Hepatic stellate cell (primary cell): ENCODE measurements around the gene FAM110A.
"Not testable (repeated sequence)": the region's sequence is repeated elsewhere in the genome, so short reads cannot be mapped to it uniquely, and the experiment has no call there.

ENCODE experiments used
- DNase-seq: peaks from one replicate; pipeline ENCODE4 v3.0.0; 2011; ENCODE audit warnings: low spot score

The FAM110A gene

GRCh38 chr20:833450-834150 is at the start of gene FAM110A:
Gene FAM110A, plus strand, starts transcription at chr20:833715. Its CDS starts 11,090 bp downstream, at chr20:844805.
- peak; percentile 96 for DNase-seq

- DNase-seq = no peak
Observed at GRCh38 chr20:787825-788224, 45.7 kb upstream of the FAM110A start.

- no peak for DNase-seq
Observed at GRCh38 chr20:791056-791455, 42.5 kb upstream of the FAM110A start.

GRCh38 chr20:792248-792647 is 41.3 kb upstream of the FAM110A start:
- DNase-seq = no peak

- DNase-seq = no peak
Observed at GRCh38 chr20:796921-797320, 36.6 kb upstream of the FAM110A start.

- not testable (repeated sequence) for DNase-seq
Observed at GRCh38 chr20:798746-799145, 34.8 kb upstream of the FAM110A start.

GRCh38 chr20:800026-800425 is 33.5 kb upstream of the FAM110A start:
- not testable (repeated sequence) for DNase-seq

- DNase-seq = no peak
Observed at GRCh38 chr20:801678-802077, 31.8 kb upstream of the FAM110A start.

GRCh38 chr20:805713-806112 is 27.8 kb upstream of the FAM110A start:
- no peak for DNase-seq

GRCh38 chr20:811776-812434 is 21.6 kb upstream of the FAM110A start:
- DNase-seq = not testable (repeated sequence)

- DNase-seq = not testable (repeated sequence)
Observed at GRCh38 chr20:812435-812814, 21.1 kb upstream of the FAM110A start.

- DNase-seq = no peak
Observed at GRCh38 chr20:813390-813789, 20.1 kb upstream of the FAM110A start.

- DNase-seq = no peak
Observed at GRCh38 chr20:815226-815625, 18.3 kb upstream of the FAM110A start.

- DNase-seq = peak; percentile 60
Observed at GRCh38 chr20:815914-816606, 17.5 kb upstream of the FAM110A start.

- no peak for DNase-seq
Observed at GRCh38 chr20:818001-818664, 15.4 kb upstream of the FAM110A start.

- no peak for DNase-seq
Observed at GRCh38 chr20:819680-820322, 13.7 kb upstream of the FAM110A start.

- no peak for DNase-seq
Observed at GRCh38 chr20:820323-820953, 13.1 kb upstream of the FAM110A start.

GRCh38 chr20:821046-821730 is 12.3 kb upstream of the FAM110A start:
- DNase-seq = no peak

GRCh38 chr20:821731-822065 is 11.8 kb upstream of the FAM110A start:
- DNase-seq = no peak

GRCh38 chr20:822651-823573 is 10.6 kb upstream of the FAM110A start:
- no peak for DNase-seq
